Stomach (tissue), 9 donors: ENCODE results near the gene EGFR. TPM values are rescaled to one million over a fixed set of nuclear protein-coding genes. Genes with fewer than 3 reads are reported as not detected.

Experiments used
- DNase-seq, 2 donors: peaks; one replicate each; pipeline versions ENCODE4 v3.0.0 to v3.0.0-alpha.2; 2013 to 2019
- H3K27ac ChIP-seq, 5 donors: fragments of 200-600 bp in 4 of 5; sonication (generic) in 4 of 5; one replicate each; pipeline ENCODE4 v1.5.1; 2013 to 2019; ENCODE audit warnings: mild to moderate bottlenecking in 1 of 5, moderate library complexity in 1 of 5
- H3K27me3 ChIP-seq, 3 donors: fragments of 200-600 bp; sonication (generic); one replicate each; pipeline ENCODE4 v1.5.1; 2017 to 2019; ENCODE audit warnings: mixed run types in 1 of 3
- H3K36me3 ChIP-seq, 4 donors: fragments of 200-600 bp; sonication (generic); 1 replicate in 3 of 4; 2 replicates in 1 of 4; pipeline ENCODE4 v1.5.1; 2016 to 2019
- H3K4me1 ChIP-seq, 4 donors: fragments of 200-600 bp; sonication (generic); one replicate each; pipeline ENCODE4 v1.5.1; 2016 to 2019
- H3K4me3 ChIP-seq, 4 donors: fragments of 200-600 bp; sonication (generic) in 3 of 4; one replicate each; pipeline ENCODE4 v1.5.1; 2016 to 2019; ENCODE audit warnings: mild to moderate bottlenecking in 1 of 4
- H3K9me3 ChIP-seq, 4 donors: fragments of 200-600 bp; sonication (generic); one replicate each; pipeline ENCODE4 v1.5.1; 2016 to 2019
- CTCF ChIP-seq, 7 experiments: fragments of 450-650 bp in 4 of 7; fragments of 200-600 bp in 3 of 7; sonication (generic) in 3 of 7; IDR thresholded peaks; one replicate each; pipeline ENCODE4 v1.5.1; 2016 to 2019; ENCODE audit warnings: antibody characterized with exemption in 7 of 7, control low read depth in 2 of 7, mild to moderate bottlenecking in 1 of 7
- EP300 ChIP-seq: sonication (generic); formaldehyde crosslinking; IDR thresholded peaks from one replicate; pipeline ENCODE4 v1.6.1; 2017; ENCODE audit warnings: antibody characterized with exemption
- POLR2A ChIP-seq, 4 donors: fragments of 450-650 bp; IDR thresholded peaks; one replicate each; pipeline ENCODE4 v1.6.1; 2016; ENCODE audit warnings: antibody characterized with exemption in 4 of 4, control low read depth in 2 of 4, mild to moderate bottlenecking in 1 of 4, moderate library complexity in 1 of 4
- POLR2AphosphoS5 ChIP-seq, 3 donors: sonication (generic); formaldehyde crosslinking; IDR thresholded peaks; one replicate each; pipeline ENCODE4 v1.6.1; 2016; ENCODE audit warnings: antibody characterized with exemption in 3 of 3
- WGBS, 5 donors: extraction: QIAGEN DNeasy Blood & Tissue Kit in 3 of 5; methylation state at CpG; one replicate each; pipeline versions ENCODE4 v1.1.5 to v1.1.7; 2013 to 2018; 5-methylcytosine and 5-hydroxymethylcytosine counted together
- intact Hi-C: fragments of 100-400 bp; cut with DNase I; formaldehyde crosslinking; loops from one replicate; pipeline ENCODE4 v1.15.1; 2023; ENCODE audit warnings: low total_unique reads
- polyA plus RNA-seq, 3 donors: library from polyadenylated mRNA; stranded (reverse); fragments of 200-250 nt; gene quantifications; one replicate each; pipeline ENCODE4 v1.2.3, GENCODE V29; 2013
- total RNA-seq, 5 donors: library from RNA; depleted of rRNA; stranded (reverse); fragments of >200 nt; gene quantifications; one replicate each; pipeline versions ENCODE4 v1.1.0 to v1.2.3, GENCODE V29; 2014 to 2016
- donor health status: healthy with polysubstance abuse.
- donor health status: Bipolar disorder and iron deficiency.
- donor health status: healthy.

The EGFR gene
- total and polyA plus RNA-seq, 8 donors: 3.4 to 43.4 (median 32.6) TPM

- Histone ChIP-seq H3K4me1 (peaks cover 27 to 69% (median 51%) of the 10 kb centered on the region in 4 donors), H3K27ac (peak overlapping the region in 1 of 5 donors; percentile 55), H3K9me3 (no peaks in the 10 kb centered on the region), H3K36me3 (peaks cover 14 to 74% (median 54%) of the 10 kb centered on the region in 4 donors), H3K27me3 (no peaks in the 10 kb centered on the region), H3K4me3 (no peak overlapping the region)
- no peak for DNase-seq
- 73 to 83% (median 77%) methylated on average over 8 of the region's 8 CpGs for WGBS, 5 donors
- intact Hi-C loops: no loop called here
- no peak for TF ChIP-seq POLR2A (IDR thresholded peaks at IDR 0.05)
These were observed 166.5 kb downstream of the EGFR start for GRCh38 chr7:55185321-55185802.

- TF ChIP-seq EP300 (no peak), POLR2A (IDR thresholded peaks at IDR 0.05) (no peak), POLR2AphosphoS5 (IDR thresholded peaks at IDR 0.05) (no peak), CTCF (IDR thresholded peaks at IDR 0.05) (no peak)
- peaks cover 21 to 62% (median 44%) of the 10 kb centered on the region in 4 donors for H3K4me1 ChIP-seq
- H3K27me3 ChIP-seq: no peaks in the 10 kb centered on the region
- H3K27ac ChIP-seq: peak overlapping the region in 3 of 5 donors; percentile 16 to 55 (median 30)
- H3K9me3 ChIP-seq: no peaks in the 10 kb centered on the region
- DNase-seq: no peak
- intact Hi-C loops: no loop called here
- peaks cover 14 to 72% (median 47%) of the 10 kb centered on the region in 4 donors for H3K36me3 ChIP-seq
- no peak overlapping the region for H3K4me3 ChIP-seq
- WGBS, 5 donors: 78 to 88% (median 85%) methylated on average over 15 of the region's 15 CpGs
These were observed 167.3 kb downstream of the EGFR start for GRCh38 chr7:55185941-55186609.

GRCh38 chr7:55187701-55188491 lies 169.1 kb downstream of the EGFR start:
- H3K4me1 ChIP-seq: peaks cover 11 to 55% (median 39%) of the 10 kb centered on the region in 4 donors
- peak in 1 of 2 donors; percentile 76 for DNase-seq
- WGBS, 5 donors: 24 to 43% (median 34%) methylated on average over 11 of the region's 11 CpGs

GRCh38 chr7:55188590-55189138 lies 169.8 kb downstream of the EGFR start:
- TF ChIP-seq POLR2A (IDR thresholded peaks at IDR 0.05) (no peak), CTCF (IDR thresholded peaks at IDR 0.05) (no peak), EP300 (no peak), POLR2AphosphoS5 (IDR thresholded peaks at IDR 0.05) (no peak)
- peak overlapping the region; percentile 42 to 68 (median 65) for H3K27ac ChIP-seq
- no peak overlapping the region for H3K4me3 ChIP-seq
- H3K27me3 ChIP-seq: no peaks in the 10 kb centered on the region
- 26 to 52% (median 43%) methylated on average over 15 of the region's 15 CpGs for WGBS, 5 donors
- DNase-seq: peak; percentile 45 to 84
- H3K4me1 ChIP-seq: peaks cover 11 to 59% (median 40%) of the 10 kb centered on the region in 4 donors
- no peaks in the 10 kb centered on the region for H3K9me3 ChIP-seq
- intact Hi-C loops: no loop called here
- H3K36me3 ChIP-seq: peaks cover 10 to 61% (median 41%) of the 10 kb centered on the region in 4 donors

More at GRCh38 chr7:55187701-55188491, 169.1 kb downstream of the EGFR start:
- Histone ChIP-seq H3K4me3 (no peak overlapping the region), H3K36me3 (peaks cover 10 to 67% (median 42%) of the 10 kb centered on the region in 4 donors), H3K27ac (peak overlapping the region; percentile 42 to 68 (median 65)), H3K9me3 (no peaks in the 10 kb centered on the region), H3K27me3 (no peaks in the 10 kb centered on the region)
- intact Hi-C loops: no loop called here
- no peak for TF ChIP-seq CTCF (IDR thresholded peaks at IDR 0.05)
- no peak for TF ChIP-seq POLR2AphosphoS5 (IDR thresholded peaks at IDR 0.05)
- TF ChIP-seq EP300: no peak
- TF ChIP-seq POLR2A (IDR thresholded peaks at IDR 0.05): no peak
